GM19397 (cell line): ENCODE data around the gene CALD1.

Source experiments
- ATAC-seq: cut with Tn5 transposase; IDR thresholded peaks from one replicate; pipeline ENCODE4 v1.9.1; 2021; ENCODE audit warnings: mild to moderate bottlenecking, moderate library complexity; ENCODE audit not compliant: unreplicated experiment

Gene CALD1

DNA sequence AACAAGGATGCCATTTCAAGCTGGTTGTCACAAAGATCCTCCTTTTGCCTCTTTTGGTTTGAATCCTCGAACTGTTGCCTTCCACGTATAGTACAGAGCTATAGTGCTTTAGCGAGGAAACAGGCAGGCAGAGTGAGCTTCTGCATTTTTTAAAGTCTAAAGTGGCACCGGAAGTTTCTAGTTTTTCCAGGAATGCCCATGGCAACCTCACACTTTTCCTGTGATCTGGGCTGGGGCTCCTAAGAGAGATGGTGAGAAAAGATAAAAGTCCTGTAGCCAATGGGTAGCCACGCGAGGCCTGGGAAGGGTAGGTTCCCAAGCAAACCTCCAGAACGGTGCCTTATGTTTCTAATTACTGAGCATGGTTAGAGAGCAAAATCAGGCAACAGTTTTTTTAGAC lies 76.7 kb downstream of the CALD1 start:
- no peak for ATAC-seq

DNA sequence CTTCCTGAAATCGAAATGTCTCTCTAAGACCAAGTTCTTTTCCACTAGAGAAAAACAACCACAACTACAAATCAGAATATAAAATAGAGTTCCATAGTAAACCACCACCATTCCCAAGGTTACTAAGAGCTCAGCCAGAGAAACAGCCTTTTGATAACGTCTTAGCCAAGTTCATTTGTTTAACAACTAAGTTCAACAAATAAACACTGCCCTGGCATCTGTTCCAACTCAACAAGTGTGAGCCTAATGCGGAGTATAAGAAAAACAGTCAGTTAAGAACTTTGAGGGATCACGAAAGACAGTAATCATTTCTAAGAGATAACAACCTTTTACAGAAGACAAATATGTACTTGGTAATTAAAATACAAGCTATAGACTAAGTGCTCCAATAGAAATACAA lies 77.3 kb downstream of the CALD1 start:
- no peak for ATAC-seq

DNA sequence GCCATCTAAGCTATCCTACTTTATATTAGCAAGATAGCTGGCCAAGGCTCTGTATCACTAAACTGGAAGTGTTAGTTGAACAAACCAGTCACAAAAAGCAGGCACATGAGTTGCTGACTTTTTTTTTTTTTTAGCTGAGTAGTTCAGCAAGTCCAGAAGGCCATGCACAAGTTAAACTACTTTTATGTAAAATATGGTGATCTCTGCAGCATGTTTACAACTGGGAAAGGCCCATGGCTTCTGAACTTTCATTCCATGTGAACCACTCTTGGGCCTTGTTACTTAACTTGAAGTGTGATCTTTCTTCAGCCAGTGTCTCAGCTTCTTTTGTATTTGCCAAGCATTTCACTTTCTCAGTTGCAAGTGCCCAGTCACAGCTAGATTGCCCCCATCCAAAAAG lies 78.5 kb downstream of the CALD1 start:
- no peak for ATAC-seq

DNA sequence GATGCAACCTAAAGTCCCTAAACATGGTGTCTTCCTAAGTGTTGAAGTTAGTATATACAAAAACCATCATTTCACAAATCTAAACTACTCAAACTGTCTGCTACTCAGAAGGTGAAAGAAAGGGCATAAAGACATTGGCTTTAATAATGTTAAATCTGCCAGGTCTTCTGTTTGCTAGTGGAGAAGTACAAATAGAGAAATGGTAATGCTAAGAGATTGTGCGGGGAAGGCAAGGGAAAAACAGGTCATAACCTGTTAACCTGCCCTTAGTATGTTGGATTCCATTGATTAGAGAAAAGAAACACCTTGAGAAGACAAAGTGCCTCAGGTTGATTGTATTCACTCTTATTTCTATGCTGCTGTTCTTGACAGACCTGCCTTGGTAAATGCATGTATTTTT lies 80.3 kb downstream of the CALD1 start:
- ATAC-seq, result no peak

DNA sequence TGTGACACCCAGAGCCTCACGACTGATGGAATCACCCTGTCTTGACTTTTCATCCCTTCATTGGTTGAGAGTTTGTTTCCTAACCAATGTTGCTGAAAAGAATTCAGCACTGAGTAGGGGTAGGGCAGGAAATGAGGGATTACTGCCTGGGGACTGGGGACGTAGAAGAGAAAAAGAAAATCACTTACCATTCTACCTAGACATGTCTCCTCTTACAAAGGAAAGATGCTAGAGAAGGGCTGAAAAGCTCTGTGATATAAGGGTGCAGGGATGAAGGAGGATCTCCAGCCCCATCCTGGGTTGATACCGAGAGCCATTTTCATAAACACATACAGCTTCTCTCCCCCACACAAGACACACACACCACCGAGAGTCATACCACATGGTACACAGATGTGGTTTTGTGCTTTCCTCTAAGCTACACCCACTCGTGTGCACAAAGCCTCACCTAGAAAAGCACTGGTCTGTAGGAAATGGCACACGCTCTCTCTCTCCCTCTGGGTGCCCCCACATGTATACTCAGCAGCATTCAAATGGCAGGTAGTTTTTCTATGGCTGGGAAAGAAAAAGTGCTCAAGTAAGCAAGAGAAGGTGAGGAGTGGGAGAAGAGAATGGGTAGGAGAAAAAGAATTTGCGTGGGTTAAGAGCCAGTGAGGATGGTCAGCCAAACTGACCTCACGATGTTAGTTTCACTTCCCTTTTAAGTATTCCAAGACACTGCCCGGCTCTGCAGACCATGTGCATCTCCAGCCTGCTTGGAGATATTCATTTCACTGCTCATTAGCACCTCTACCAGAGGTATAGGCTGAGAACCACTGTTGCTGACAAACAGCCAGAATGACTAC lies 85.8 kb downstream of the CALD1 start:
- no peak for ATAC-seq

DNA sequence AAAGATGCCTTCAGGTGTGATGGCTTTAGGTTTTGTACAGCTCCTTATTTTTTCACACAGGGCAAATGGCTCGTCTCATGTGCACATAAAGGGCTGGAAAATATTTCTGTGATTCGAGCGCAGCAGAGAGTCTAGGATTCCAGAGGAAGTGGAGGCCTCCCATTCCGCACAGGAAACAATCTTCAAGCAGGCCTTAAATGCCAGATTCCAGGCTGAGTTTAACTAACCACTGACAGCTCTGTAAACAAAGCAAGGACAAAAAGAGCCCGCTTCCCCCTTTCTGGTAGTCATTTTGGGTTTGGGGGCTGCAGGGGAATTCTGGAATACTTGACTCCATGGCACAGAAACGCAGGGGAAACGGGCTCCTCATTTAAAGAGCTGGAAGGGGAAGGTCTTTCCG lies 87.2 kb downstream of the CALD1 start:
- ATAC-seq, result no peak

DNA sequence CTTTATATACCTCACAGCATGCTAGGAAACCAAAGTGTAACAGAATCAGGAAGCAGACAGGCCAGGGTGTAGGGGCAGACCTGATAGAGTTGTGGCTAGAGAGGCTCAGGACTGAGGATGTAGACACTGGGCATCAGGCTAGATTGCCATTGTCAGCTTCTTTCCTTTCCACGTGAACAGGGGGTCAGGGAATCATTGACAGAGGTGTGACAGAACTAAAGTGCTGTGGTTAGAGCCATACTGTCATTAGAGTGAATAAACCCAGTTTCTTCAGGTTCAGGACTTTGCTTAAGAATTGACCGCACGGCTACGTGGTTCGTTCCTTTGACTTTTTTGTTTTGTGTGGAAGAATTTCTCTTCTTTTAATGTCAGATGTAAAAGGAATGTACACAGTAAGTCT lies 90.7 kb downstream of the CALD1 start:
- no peak for ATAC-seq

DNA sequence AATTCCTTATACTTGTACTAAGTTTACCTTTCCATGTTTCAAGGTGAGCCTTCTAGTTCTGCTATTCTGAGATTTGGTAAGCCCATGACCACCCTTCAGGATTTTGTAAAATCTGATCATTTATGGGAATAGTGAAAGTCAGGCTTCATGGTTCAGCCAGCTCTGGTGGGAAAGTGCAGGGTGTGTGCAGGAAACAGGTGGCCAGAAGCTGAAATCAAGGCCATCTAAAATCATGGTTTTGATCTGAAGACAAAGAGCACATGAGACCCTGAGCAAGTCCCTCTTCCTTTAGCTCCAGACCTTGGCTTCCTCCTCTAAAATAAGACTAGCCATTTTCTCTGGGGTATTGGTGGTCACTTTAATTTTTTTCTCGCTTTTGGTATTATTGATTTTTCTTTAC lies 91.3 kb downstream of the CALD1 start:
- no peak for ATAC-seq

DNA sequence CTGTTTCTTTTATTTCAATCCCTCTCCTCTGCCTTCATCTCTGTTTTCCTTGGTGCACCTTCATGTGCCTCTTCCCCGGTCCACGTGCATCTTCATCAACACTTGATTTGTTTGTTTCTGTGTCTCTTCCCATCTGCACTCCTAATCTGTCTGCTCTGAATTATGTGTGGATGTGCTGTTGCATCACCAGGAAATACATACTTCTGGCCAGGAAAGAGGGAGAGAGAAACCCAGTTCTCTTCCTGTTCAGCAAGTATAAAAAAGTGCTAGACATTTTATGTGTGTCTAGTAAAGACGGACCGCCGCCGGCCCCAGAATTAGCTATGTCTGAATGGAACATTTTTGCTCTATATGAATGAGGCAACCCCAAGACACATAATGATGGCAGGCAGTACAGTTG lies 93.8 kb downstream of the CALD1 start:
- no peak for ATAC-seq

DNA sequence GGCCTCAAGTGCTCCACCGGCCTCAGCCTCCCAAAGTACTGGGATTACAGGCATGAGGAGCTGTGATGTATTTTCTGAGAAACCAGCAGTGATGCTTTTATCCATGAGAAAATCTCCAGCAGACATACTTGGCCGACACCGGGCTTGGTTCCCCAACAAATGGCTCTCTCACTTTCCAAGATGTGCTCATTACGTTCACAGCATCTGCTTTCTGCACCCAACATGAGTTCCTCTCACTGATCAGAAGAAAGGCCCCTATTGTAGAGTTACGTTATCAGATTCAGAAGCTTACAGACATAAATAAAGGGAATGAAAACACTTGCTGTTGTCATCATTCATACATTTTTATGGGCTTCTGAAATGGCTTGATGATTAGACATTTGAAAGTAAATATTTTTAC lies 95.0 kb downstream of the CALD1 start:
- no peak for ATAC-seq

DNA sequence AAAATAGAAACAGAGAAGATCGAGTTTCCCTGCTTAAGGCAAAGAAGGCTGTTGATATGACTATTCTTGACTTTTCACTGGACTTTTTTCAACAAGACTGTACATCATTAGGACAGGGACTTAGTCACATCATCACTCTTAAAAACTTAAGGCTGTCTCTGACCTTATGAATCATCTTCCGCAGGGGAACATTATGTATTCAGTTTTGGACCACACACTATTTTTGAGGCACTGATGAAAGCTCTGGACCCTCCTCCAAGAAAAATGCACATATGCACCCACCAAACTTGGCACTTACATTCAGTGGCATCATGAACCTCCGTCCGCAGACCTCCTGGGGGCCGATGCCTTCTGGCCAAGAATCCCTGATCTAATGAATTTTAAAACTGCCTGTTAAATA lies 96.4 kb downstream of the CALD1 start:
- no peak for ATAC-seq

DNA sequence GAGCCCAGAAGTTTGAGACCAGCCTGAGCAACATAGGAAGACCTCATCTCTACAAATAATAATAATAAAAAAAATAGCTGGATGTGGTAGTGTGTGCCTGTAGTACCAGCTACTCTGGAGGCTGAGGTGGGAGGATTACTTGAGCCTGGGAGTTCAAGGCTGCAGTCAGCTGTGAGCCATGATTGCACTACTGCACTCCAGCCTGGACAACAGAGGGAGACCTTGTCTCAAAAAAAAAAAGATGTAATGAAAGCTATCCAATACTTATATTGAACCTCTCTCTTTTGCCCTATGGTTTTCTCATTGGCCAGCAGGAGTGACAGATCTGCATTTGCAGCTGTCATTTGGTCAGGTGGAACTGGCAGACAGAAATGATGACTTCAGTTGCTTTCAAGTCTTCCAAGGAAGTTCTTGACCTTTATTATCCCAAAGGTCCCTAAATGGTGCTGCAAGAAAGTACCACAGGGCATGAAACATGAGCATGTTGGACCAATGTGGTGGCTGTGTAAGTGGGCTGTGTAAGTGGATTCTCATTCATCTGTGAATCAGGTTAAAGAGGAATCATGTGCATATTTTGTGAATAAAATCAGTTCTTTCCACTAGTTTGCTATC lies 99.4 kb downstream of the CALD1 start:
- no peak for ATAC-seq

DNA sequence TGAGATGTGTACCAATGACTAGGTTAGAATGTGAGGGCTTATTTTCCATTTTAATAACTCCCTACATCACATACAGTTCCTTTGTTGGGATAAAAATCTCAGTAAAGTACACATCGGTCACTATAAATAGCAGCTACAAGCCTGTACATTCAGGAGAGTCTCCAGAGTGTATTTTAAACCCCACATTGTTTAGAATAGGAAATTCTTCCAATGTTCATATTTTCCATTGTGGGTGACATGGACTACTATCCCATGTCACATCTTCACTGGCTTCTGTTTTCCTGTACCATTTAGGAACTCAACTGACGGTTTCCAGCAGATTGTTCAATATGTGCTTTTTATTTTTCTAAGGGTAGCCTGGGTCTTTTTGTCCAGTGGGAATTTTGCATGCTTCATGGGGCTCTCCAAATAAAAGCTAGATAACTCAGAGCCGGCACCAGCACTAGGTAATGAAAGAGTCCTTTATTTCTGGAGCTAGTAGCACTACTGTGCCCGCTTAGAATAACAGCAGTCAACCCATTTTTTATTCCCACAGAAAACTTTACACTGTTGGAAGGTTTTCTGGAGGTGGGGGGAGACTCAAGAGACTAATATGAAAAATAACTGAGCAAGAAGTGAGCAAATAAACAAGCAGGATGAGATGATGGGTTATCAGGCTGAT lies 100.5 kb downstream of the CALD1 start:
- ATAC-seq, result no peak

DNA sequence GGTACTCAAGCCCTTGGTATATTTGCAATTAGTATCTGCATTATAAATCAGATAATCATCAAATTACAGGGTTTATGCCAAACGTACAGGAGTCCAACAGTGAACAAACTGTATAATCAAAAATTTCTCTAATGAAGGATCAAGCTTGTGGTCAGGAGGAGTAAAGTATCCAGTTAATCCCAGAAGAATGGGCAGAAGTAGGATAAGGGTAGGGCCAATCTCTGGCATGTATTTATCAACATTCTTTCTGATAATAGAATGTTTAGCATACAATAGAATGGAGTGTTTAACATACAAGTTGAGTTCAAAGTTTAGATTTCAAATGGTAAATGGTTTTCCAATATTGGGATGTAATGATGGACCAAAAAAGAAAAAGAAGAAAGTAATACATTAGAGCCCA lies 103.0 kb downstream of the CALD1 start:
- ATAC-seq, result no peak

DNA sequence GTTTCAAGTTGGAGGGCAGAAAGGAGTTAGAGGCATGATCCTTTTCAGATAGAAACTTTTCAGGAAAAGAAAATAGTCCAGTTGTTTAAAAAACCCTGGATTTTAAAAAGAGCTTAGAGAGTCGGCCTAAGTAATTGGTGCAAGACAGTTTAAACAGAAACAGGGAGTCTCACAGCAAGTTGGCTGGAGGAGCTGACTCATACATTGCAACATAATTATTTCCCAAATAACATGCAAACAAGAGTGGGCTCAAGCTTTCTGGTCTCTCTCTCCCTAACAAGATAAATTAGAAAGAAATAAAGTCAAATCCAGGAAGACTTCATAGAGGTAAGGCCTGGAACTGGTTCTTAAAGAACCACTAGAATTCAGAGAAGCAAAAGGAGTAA lies 106.5 kb downstream of the CALD1 start:
- ATAC-seq, result no peak

DNA sequence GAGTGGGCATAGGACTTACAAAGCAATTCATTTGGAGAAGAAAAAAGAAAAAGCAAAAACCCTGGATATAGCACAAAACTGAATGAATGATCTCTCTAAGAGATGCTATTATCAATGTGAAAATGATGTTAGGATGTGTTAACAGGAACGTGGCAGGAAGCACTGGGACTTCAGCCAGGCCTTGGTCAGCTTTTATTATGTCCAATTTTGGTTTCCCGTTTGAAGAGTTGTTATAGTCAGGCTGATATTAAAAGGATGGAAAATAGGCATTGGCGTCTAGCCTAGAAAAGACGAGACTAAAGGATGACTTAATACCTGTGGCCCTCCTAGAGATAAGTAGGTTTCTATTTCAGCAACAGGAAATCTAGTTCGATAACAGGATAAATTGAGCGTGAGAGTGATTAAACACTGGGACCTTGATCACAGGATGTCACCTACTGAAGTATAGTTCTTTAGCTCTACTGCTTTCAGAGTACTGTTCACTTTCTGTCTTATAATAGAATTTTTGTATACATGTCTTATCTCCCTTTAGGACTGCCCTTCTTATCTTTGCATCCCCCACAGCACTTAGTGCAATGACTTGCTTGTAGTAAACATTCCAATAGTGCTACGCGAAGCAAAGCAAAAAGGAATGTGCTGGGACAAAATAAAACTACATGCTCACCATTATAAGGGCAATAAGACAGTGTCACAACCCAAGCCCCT lies 107.1 kb downstream of the CALD1 start:
- ATAC-seq, result no peak

DNA sequence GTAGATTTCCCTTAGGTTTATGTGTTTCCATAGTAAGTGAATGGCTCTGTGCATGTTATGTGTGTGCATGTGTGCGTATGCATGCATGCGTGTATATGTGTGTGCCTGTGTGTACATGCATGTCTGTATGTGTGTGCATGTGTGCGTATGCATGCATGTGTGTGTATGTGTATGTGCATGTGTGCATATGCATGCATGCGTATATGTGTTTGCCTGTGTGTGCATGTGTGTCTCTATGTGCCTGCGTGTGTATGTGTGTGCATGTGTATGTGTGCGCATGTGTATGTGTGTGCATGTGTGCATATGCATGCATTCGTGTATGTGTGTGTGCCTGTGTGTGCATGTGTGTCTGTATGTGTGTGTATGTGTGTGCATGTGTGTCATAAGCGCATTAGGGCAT lies 108.1 kb downstream of the CALD1 start:
- no peak for ATAC-seq

DNA sequence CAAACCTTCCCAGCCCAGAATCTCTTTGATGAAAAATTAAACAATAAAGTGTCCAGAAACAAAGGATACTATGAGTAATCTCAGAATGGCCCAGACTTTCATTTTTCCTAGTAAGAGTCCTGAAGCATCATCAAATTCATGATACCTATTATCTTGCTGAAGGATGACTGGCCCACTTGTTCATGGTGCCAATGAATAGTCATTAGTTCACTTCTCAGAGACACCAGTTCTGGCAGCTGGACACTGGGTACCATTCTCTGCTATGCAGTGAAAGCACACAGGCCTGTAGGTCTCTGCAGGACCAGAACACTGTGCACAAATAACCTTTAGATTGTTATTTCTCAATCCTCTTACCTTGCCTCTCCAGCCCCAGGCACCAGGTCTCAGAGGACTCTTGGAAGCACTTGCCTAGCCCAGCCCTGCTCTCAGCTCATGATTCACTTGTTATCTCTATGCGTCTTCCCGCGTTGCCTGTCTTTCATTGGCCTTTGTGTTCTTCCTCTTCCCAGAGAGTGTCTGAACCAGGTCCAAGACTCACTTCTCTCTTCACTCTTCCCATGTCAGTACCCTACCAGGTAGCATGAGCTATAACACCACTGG lies 108.8 kb downstream of the CALD1 start:
- no peak for ATAC-seq

DNA sequence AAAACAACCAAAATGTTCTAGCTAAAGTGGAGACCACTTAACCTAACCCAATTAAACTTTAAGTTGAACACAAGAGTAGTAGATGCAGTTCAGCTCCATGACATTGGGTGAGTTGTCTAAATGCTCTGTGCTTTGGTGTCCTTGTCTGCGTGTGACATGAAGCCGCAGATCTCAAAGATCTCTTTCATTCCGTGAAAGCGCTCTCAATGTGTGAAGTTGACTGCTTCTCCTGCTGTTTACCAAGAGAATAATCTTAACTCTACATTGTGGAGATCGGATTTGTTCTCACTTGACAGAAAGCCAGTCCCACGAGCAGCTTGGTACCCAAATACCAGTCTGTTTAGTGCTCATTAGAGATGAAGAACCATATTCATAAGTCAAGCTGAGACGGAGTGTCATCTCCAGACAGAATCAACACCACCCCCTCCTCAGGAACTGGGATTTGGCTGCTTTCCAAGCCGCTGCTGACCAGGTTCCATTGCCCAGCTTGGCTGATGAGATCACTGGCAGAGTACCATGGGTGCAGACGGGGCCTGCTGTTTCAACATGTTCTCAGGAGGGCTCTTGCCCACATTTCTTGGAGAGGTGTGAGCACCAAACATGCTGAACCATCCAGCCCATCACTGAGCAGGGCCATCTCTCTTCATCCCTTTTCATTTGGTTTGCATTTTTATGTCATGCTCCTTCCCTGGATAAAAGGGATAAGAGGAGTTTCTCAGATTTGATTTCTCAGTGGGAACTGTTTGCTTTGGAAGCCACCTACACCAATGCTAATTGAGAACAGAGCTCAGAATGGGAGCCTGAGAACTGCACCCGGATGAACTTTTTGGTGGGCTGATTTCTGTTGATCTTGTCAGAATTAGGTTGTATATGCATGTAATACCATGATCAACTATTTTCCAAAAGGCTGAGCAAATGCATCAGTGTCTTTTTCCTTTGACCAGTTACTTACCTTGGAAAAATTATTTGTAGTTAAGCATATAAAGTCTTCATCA lies 111.1 kb downstream of the CALD1 start:
- ATAC-seq, result no peak

DNA sequence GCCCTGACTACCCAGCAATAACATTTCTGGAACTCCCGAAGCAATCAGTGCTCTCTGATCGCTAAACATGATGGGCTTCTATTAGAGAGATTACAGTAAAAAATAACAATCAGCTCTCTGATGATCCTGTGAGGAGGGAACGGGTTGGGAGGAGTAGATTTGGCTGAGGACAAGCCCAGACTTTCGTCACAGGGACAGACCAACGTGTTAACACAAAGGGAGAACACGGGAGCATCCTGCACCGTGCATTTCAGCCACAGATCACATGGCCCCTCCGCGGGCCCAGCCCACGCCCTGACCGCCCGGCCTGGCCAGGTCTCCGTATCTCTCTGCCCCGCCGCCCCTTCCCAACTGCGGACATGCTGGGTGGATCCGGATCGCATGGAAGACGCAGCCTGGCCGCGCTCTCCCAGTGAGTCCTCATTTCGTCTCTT lies 111.8 kb downstream of the CALD1 start:
- ATAC-seq, result no peak
